ENCODE results near the gene TUBGCP5. TPM values are rescaled to one million over a fixed set of nuclear protein-coding genes. Genes with fewer than 3 reads are reported as not detected.

TUBGCP5 gene
- total and polyA plus RNA-seq, 2 donors (not counting 1 experiment from before 2014, with no cell fraction given), result 11.0 to 23.1 TPM

GRCh38 chr15:22967084-22967770 lies 72.1 kb downstream of the TUBGCP5 start:
- Histone ChIP-seq H3K4me3 (ENCODE audit: control extremely low read depth in 1 of 5, extremely low read depth in 1 of 5, insufficient read depth in 1 of 5, low read depth in 2 of 5, low read length in 4 of 5) (no peak overlapping the region), H2AFZ (ENCODE audit: insufficient read depth, low read depth, low read length, poor library complexity, severe bottlenecking) (no peak overlapping the region), H3K36me3 (replicated peaks in 1 of 2; ENCODE audit: control extremely low read depth in 1 of 2, control insufficient read depth in 1 of 2, extremely low read depth in 1 of 2, insufficient read depth in 2 of 2, low read length in 1 of 2) (no peaks in the 10 kb centered on the region), H4K20me1 (ENCODE audit: control insufficient read depth, insufficient read depth, low read length, poor library complexity, severe bottlenecking) (no peaks in the 10 kb centered on the region), H3K4me2 (replicated peaks; ENCODE audit: low read depth, low read length, poor library complexity, severe bottlenecking) (no peak overlapping the region), H3K27me3 (replicated peaks in 1 of 4; ENCODE audit: control extremely low read depth in 1 of 4, control insufficient read depth in 3 of 4, insufficient read depth in 4 of 4, low read length in 3 of 4) (no peaks in the 10 kb centered on the region), H3K9me3 (ENCODE audit: control extremely low read depth in 1 of 3, control insufficient read depth in 2 of 3, insufficient read depth in 1 of 3, low read length in 2 of 3) (peaks cover 0 to 5% (median 4%) of the 10 kb centered on the region in 3 donors), H3K79me2 (ENCODE audit: control insufficient read depth, insufficient read depth, low read length) (no peaks in the 10 kb centered on the region), H3K27ac (ENCODE audit: low read length in 2 of 2) (no peak overlapping the region), H3K9ac (ENCODE audit: low read length) (no peak overlapping the region), H3K4me1 (ENCODE audit: control insufficient read depth in 2 of 2, insufficient read depth in 2 of 2, low read length in 2 of 2) (no peaks in the 10 kb centered on the region)
- intact Hi-C loops (cut with micrococcal nuclease), result no loop called here
- ChIA-PET POLR2A (no interaction called here), CTCF (no interaction called here)
- H3K4me3 Mint-ChIP-seq, result no peak overlapping the region
- TF ChIP-seq EZH2 (IDR thresholded peaks at IDR 0.05; ENCODE audit: borderline replicate concordance, insufficient read depth, low read depth, low read length, poor library complexity, severe bottlenecking), result no peak
- no peak for TF ChIP-seq CTCF (IDR thresholded peaks at IDR 0.05)
- no peak overlapping the region for H3K27ac Mint-ChIP-seq
- 96% methylated on average over 12 of the region's 15 CpGs for WGBS (ENCODE audit: insufficient coverage)
- H3K4me1 Mint-ChIP-seq, result no peaks in the 10 kb centered on the region
- ATAC-seq (ENCODE audit: low read depth), result no peak
- DNase-seq, result no peak
- H3K27me3 Mint-ChIP-seq, result peaks cover 7% of the 10 kb centered on the region
- H3K9me3 Mint-ChIP-seq (ENCODE audit: insufficient read depth), result peaks cover 1% of the 10 kb centered on the region

GRCh38 chr15:22966321-22967083 lies 72.9 kb downstream of the TUBGCP5 start:
- Mint-ChIP-seq H3K4me1 (peaks cover 1% of the 10 kb centered on the region), H3K27ac (no peak overlapping the region), H3K4me3 (no peak overlapping the region), H3K27me3 (peaks cover 7% of the 10 kb centered on the region), H3K9me3 (ENCODE audit: insufficient read depth) (peaks cover 1% of the 10 kb centered on the region)
- Histone ChIP-seq H3K9me3 (ENCODE audit: control extremely low read depth in 1 of 3, control insufficient read depth in 2 of 3, insufficient read depth in 1 of 3, low read length in 2 of 3) (peaks cover 0 to 5% (median 4%) of the 10 kb centered on the region in 3 donors), H3K4me3 (ENCODE audit: control extremely low read depth in 1 of 5, extremely low read depth in 1 of 5, insufficient read depth in 1 of 5, low read depth in 2 of 5, low read length in 4 of 5) (no peak overlapping the region), H3K4me1 (ENCODE audit: control insufficient read depth in 2 of 2, insufficient read depth in 2 of 2, low read length in 2 of 2) (no peaks in the 10 kb centered on the region), H3K9ac (ENCODE audit: low read length) (no peak overlapping the region), H3K27ac (ENCODE audit: low read length in 2 of 2) (no peak overlapping the region), H3K4me2 (replicated peaks; ENCODE audit: low read depth, low read length, poor library complexity, severe bottlenecking) (no peak overlapping the region), H2AFZ (ENCODE audit: insufficient read depth, low read depth, low read length, poor library complexity, severe bottlenecking) (no peak overlapping the region), H3K27me3 (replicated peaks in 1 of 4; ENCODE audit: control extremely low read depth in 1 of 4, control insufficient read depth in 3 of 4, insufficient read depth in 4 of 4, low read length in 3 of 4) (no peaks in the 10 kb centered on the region), H4K20me1 (ENCODE audit: control insufficient read depth, insufficient read depth, low read length, poor library complexity, severe bottlenecking) (no peaks in the 10 kb centered on the region), H3K36me3 (replicated peaks in 1 of 2; ENCODE audit: control extremely low read depth in 1 of 2, control insufficient read depth in 1 of 2, extremely low read depth in 1 of 2, insufficient read depth in 2 of 2, low read length in 1 of 2) (no peaks in the 10 kb centered on the region), H3K79me2 (ENCODE audit: control insufficient read depth, insufficient read depth, low read length) (no peaks in the 10 kb centered on the region)
- intact Hi-C loops (cut with micrococcal nuclease), result no loop called here
- TF ChIP-seq EZH2 (IDR thresholded peaks at IDR 0.05; ENCODE audit: borderline replicate concordance, insufficient read depth, low read depth, low read length, poor library complexity, severe bottlenecking) (no peak), CTCF (IDR thresholded peaks at IDR 0.05) (no peak)
- no peak for ATAC-seq (ENCODE audit: low read depth)
- ChIA-PET CTCF (no interaction called here), POLR2A (no interaction called here)
- WGBS (ENCODE audit: insufficient coverage), result over 99% methylated on average over 13 of the region's 20 CpGs
- DNase-seq, result no peak

All from B cell (primary cell).